ENCODE measurements around the gene HOXB1. TPM values are rescaled to one million over a fixed set of nuclear protein-coding genes. Genes with fewer than 3 reads are reported as not detected.

Gene HOXB1
- total RNA-seq, 1 experiment from 2014 or later, result not detected

Other genes with a start within 250 kb of the HOXB1 start
- gene SKAP1, start 100.8 kb downstream of the HOXB1 start, total RNA-seq (2014; rRNA removed; shearing (Covaris generic)), result 0.42 and 1.1 TPM in 2 replicates
- gene HOXB2, start 14.1 kb upstream of the HOXB1 start, total RNA-seq (2014; rRNA removed; shearing (Covaris generic)), result 17.4 and 30.7 TPM in 2 replicates
- gene HOXB4, start 47.3 kb upstream of the HOXB1 start, total RNA-seq (2014; rRNA removed; shearing (Covaris generic)), result 0.20 and 0.57 TPM in 2 replicates
- 10.2 and 15.4 TPM in 2 replicates for gene HOXB3, start 59.2 kb upstream of the HOXB1 start, total RNA-seq (2014; rRNA removed; shearing (Covaris generic))
- gene HOXB5, start 62.8 kb upstream of the HOXB1 start, total RNA-seq (2014; rRNA removed; shearing (Covaris generic)), result 0.10 and 0.37 TPM in 2 replicates
- 6.2 and 9.4 TPM in 2 replicates for gene HOXB6, start 74.0 kb upstream of the HOXB1 start, total RNA-seq (2014; rRNA removed; shearing (Covaris generic))
- gene HOXB7, start 80.0 kb upstream of the HOXB1 start, total RNA-seq (2014; rRNA removed; shearing (Covaris generic)), result 20.0 and 23.3 TPM in 2 replicates
- 5.5 and 6.3 TPM in 2 replicates for gene HOXB8, start 84.3 kb upstream of the HOXB1 start, total RNA-seq (2014; rRNA removed; shearing (Covaris generic))
- gene HOXB9, start 95.3 kb upstream of the HOXB1 start, total RNA-seq (2014; rRNA removed; shearing (Covaris generic)), result 10.4 and 16.3 TPM in 2 replicates
- gene PRAC1, start 191.5 kb upstream of the HOXB1 start, total RNA-seq (2014; rRNA removed; shearing (Covaris generic)), result not detected in 2 replicates
- gene PRAC2, start 192.2 kb upstream of the HOXB1 start, total RNA-seq (2014; rRNA removed; shearing (Covaris generic)), result not detected in 2 replicates
- 5.0 and 6.6 TPM in 2 replicates for gene HOXB13, start 197.7 kb upstream of the HOXB1 start, total RNA-seq (2014; rRNA removed; shearing (Covaris generic))